ENCODE measurements around the gene ADGRL3. TPM values are rescaled to one million over a fixed set of nuclear protein-coding genes. Genes with fewer than 3 reads are reported as not detected.

The ADGRL3 gene
- total RNA-seq: not detected
- total RNA-seq (2013): 0.11 TPM

DNA sequence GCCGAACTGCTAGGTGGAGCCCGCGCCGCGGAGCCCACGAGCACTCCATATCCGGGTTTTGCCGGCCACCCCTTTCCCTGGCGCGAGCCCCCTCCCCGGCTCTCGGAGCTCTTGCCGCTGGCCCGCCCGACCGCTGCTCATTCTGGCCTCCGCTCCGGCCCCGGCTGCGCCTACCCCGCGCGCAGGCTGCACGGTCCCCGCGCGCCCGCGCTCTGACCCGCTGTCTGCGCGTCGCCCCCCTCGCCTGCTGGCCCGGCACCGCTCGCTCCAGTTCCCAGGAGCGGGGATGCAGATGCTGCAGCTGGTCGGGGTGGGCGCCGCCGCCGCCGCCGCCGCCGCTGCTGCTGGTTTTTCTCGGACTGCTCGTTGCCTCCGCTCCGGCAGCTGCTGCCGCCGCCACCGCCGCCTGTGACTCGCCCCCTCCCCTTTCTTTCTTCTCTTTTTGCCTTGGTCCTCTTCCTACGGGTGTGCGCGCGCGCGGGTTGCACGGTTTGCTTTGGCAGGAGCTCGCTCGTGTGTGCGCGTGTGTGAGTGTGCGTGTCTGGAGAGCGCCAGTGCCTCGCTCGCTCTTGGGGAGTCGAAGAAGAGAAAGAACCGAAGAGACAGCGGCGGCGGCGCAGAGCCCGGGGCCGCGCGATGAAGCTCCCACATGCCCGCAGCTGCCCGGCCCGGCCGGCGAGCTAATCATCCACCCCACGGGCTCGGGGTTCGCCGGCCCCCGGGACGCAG, at the start of gene ADGRL3:
Gene ADGRL3, plus strand, starts transcription at position 140 of the 729 bp plus-strand sequence.
- H3K27me3 Mint-ChIP-seq (ENCODE audit: low read depth in 2 of 2): peaks cover 30 to 35% of the 10 kb centered on the region in 2 donors
- Histone ChIP-seq H3K4me3 (ENCODE audit: low read length) (no peak within 1 kb of the TSS), H3K9me3 (ENCODE audit: control insufficient read depth, insufficient read depth, low read length) (peaks cover 3% of the 10 kb centered on the region), H3K36me3 (ENCODE audit: control insufficient read depth, insufficient read depth, low read length) (no peaks in the 10 kb centered on the region), H3K4me1 (ENCODE audit: control insufficient read depth, insufficient read depth, low read length) (peaks cover 6% of the 10 kb centered on the region), H3K27ac (ENCODE audit: low read length) (no peak within 1 kb of the TSS), H3K27me3 (ENCODE audit: control insufficient read depth, insufficient read depth, low read length) (peaks cover 8% of the 10 kb centered on the region)
- intact Hi-C loops (cut with micrococcal nuclease): no loop called here
- H3K36me3 Mint-ChIP-seq: peaks cover 20% of the 10 kb centered on the region
- DNase-seq: no peak
- TF ChIP-seq, protein P1, sequence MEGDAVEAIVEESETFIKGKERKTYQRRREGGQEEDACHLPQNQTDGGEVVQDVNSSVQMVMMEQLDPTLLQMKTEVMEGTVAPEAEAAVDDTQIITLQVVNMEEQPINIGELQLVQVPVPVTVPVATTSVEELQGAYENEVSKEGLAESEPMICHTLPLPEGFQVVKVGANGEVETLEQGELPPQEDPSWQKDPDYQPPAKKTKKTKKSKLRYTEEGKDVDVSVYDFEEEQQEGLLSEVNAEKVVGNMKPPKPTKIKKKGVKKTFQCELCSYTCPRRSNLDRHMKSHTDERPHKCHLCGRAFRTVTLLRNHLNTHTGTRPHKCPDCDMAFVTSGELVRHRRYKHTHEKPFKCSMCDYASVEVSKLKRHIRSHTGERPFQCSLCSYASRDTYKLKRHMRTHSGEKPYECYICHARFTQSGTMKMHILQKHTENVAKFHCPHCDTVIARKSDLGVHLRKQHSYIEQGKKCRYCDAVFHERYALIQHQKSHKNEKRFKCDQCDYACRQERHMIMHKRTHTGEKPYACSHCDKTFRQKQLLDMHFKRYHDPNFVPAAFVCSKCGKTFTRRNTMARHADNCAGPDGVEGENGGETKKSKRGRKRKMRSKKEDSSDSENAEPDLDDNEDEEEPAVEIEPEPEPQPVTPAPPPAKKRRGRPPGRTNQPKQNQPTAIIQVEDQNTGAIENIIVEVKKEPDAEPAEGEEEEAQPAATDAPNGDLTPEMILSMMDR (IDR thresholded peaks at IDR 0.05): no peak
- H3K4me1 Mint-ChIP-seq: no peaks in the 10 kb centered on the region
- H3K4me3 Mint-ChIP-seq: no peak within 1 kb of the TSS
- WGBS (ENCODE audit: insufficient coverage): 2% methylated on average over 92 of the region's 92 CpGs
- peaks cover 2% of the 10 kb centered on the region in 2 donors for H3K9me3 Mint-ChIP-seq
- no peak for ATAC-seq
- H3K27ac Mint-ChIP-seq: no peak within 1 kb of the TSS

DNA sequence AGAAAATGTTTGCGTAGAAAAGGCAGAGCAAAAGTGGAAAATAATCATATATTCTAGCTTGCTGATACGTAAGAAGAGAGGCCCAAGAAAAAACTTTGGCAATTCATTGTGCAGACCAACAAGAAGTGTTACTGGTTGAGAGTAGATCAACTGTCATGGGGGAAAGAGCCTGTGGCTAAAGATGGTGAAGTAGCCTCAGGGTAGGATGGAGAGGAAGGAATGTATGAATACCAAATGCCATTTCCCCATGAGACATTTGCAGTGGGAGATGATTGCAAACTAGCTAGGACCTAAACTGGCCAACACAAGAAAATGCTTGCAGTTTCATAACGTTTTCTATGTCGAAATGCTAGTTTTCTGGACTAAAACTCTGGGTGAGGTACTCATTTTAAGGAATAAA, 47.7 kb upstream of the ADGRL3 start:
- Mint-ChIP-seq H3K27ac (no peak overlapping the region), H3K4me3 (no peak overlapping the region), H3K36me3 (peaks cover 5% of the 10 kb centered on the region), H3K4me1 (no peaks in the 10 kb centered on the region), H3K9me3 (peaks cover 6 to 24% of the 10 kb centered on the region in 2 donors), H3K27me3 (ENCODE audit: low read depth in 2 of 2) (no peaks in the 10 kb centered on the region)
- no peaks in the 10 kb centered on the region for H3K36me3 ChIP-seq (ENCODE audit: control insufficient read depth, insufficient read depth, low read length)
- DNase-seq (no peak), ATAC-seq (no peak)
- H3K4me3 ChIP-seq (ENCODE audit: low read length): no peak overlapping the region
- whole genome bisulfite sequencing (ENCODE audit: insufficient coverage): 68% methylated on average over 4 of the region's 4 CpGs
- intact Hi-C loops (cut with micrococcal nuclease): no loop called here
- no peak overlapping the region for H3K27ac ChIP-seq (ENCODE audit: low read length)
- H3K9me3 ChIP-seq (ENCODE audit: control insufficient read depth, insufficient read depth, low read length): no peaks in the 10 kb centered on the region
- no peaks in the 10 kb centered on the region for H3K4me1 ChIP-seq (ENCODE audit: control insufficient read depth, insufficient read depth, low read length)
- TF ChIP-seq, protein P1 (IDR thresholded peaks at IDR 0.05): no peak
- H3K27me3 ChIP-seq (ENCODE audit: control insufficient read depth, insufficient read depth, low read length): no peaks in the 10 kb centered on the region

DNA sequence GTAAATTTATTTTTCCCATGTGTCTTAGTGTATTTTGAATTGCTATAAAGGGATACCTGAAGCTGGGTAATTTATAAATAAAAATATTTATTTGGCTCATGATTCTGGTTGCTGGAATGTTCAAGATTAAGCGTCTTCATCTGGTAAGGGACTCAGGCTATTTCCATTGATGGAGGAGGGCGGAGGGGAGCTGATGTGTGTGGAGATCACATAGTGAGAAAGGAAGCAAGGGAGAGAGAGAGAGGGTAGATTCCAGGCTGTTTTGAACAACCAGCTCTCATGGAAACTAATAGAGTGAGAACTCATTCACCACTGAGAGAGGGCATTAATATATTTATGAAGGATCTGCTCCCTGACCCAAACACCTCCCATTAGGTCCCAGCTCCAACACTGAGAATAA, 39.6 kb upstream of the ADGRL3 start:
- Mint-ChIP-seq H3K4me3 (no peak overlapping the region), H3K4me1 (no peaks in the 10 kb centered on the region), H3K36me3 (no peaks in the 10 kb centered on the region), H3K9me3 (peaks cover 2 to 16% of the 10 kb centered on the region in 2 donors), H3K27ac (no peak overlapping the region), H3K27me3 (ENCODE audit: low read depth in 2 of 2) (no peaks in the 10 kb centered on the region)
- TF ChIP-seq, protein P1 (IDR thresholded peaks at IDR 0.05): no peak
- no peaks in the 10 kb centered on the region for H3K27me3 ChIP-seq (ENCODE audit: control insufficient read depth, insufficient read depth, low read length)
- H3K4me3 ChIP-seq (ENCODE audit: low read length): no peak overlapping the region
- H3K27ac ChIP-seq (ENCODE audit: low read length): no peak overlapping the region
- H3K4me1 ChIP-seq (ENCODE audit: control insufficient read depth, insufficient read depth, low read length): no peaks in the 10 kb centered on the region
- ATAC-seq: no peak
- 85% methylated on average over 2 of the region's 2 CpGs for WGBS (ENCODE audit: insufficient coverage)
- intact Hi-C loops (cut with micrococcal nuclease): no loop called here
- H3K9me3 ChIP-seq (ENCODE audit: control insufficient read depth, insufficient read depth, low read length): peaks cover 3% of the 10 kb centered on the region
- no peak for DNase-seq
- no peaks in the 10 kb centered on the region for H3K36me3 ChIP-seq (ENCODE audit: control insufficient read depth, insufficient read depth, low read length)

DNA sequence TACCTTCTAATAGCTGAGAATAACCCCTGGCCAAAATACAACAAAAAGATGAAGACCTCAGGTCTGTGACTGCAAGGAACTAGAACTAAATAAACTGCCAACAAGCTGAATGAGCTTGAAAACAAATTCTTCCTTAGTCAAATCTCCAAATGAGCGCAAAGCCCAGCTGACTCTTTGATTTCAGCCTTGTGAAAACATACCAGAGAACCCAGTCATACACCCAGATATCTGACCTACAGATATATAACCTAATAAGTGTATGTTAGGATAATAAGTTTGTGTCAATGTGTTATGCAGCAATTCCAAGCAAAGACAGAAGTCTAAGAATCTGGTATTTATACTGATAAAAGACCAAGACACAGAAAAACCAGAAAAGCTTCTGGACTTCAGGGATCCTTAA, 38.0 kb upstream of the ADGRL3 start:
- Histone ChIP-seq H3K27ac (ENCODE audit: low read length) (no peak overlapping the region), H3K36me3 (ENCODE audit: control insufficient read depth, insufficient read depth, low read length) (no peaks in the 10 kb centered on the region), H3K9me3 (ENCODE audit: control insufficient read depth, insufficient read depth, low read length) (peaks cover 3% of the 10 kb centered on the region), H3K27me3 (ENCODE audit: control insufficient read depth, insufficient read depth, low read length) (no peaks in the 10 kb centered on the region), H3K4me1 (ENCODE audit: control insufficient read depth, insufficient read depth, low read length) (no peaks in the 10 kb centered on the region), H3K4me3 (ENCODE audit: low read length) (no peak overlapping the region)
- peaks cover 2 to 18% of the 10 kb centered on the region in 2 donors for H3K9me3 Mint-ChIP-seq
- TF ChIP-seq, protein P1 (IDR thresholded peaks at IDR 0.05): no peak
- 50% methylated on average over 1 of the region's 1 CpG for WGBS (ENCODE audit: insufficient coverage)
- H3K27me3 Mint-ChIP-seq (ENCODE audit: low read depth in 2 of 2): no peaks in the 10 kb centered on the region
- ATAC-seq (no peak), DNase-seq (no peak)
- no peaks in the 10 kb centered on the region for H3K4me1 Mint-ChIP-seq
- H3K36me3 Mint-ChIP-seq: no peaks in the 10 kb centered on the region
- no peak overlapping the region for H3K27ac Mint-ChIP-seq
- H3K4me3 Mint-ChIP-seq: no peak overlapping the region
- intact Hi-C loops (cut with micrococcal nuclease): no loop called here
